C4-2B (cell line): Measurements from ENCODE around the gene SRSF4.

Experiments
- H3K27ac ChIP-seq: fragments of 450-650 bp; 2 replicates; pipeline ENCODE4 v1.5.1; 2017
- CTCF ChIP-seq: fragments of 450-650 bp; conservative IDR thresholded peaks from 2 replicates; pipeline ENCODE4 v1.5.1; 2017; ENCODE audit warnings: mild to moderate bottlenecking
- ZFX ChIP-seq: fragments of 450-650 bp; IDR thresholded peaks from 2 replicates; pipeline ENCODE4 v1.6.1; 2017

Gene SRSF4

DNA sequence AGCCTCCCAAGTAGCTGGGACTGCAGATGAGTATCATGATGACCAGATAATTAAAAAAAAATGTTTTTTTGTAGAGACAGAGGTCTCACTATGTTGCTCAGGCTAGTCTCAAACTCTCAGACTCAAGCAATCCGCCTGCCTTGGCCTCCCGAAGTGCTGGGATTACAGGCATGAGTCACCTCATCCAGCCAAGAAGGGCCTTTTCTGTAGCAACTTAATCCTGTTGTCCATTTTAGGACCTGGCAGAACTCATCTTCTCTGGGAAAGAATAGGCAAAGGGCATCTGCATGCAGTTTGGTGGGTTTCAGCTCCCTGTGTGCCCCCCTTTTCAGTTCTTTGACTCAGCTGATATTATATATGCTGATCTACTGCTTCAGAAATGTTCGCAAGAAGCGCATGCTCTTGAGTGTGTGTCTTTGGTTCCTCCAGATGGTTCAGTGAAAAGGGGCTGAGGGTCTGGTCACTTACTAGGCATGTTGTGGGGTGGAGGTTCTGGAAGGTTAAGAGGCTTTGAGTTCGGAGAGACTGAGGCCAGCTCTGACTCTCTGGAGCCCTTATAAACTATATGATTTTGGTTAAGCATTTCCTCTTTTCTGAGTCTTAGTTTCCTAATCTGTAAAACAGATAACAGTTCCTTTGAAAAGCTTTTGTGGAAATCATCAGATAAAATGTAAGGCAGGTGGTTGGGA is 19.4 kb upstream of the SRSF4 start:
- no peak overlapping the region for H3K27ac ChIP-seq
- TF ChIP-seq ZFX = no peak
- no peak for TF ChIP-seq CTCF

DNA sequence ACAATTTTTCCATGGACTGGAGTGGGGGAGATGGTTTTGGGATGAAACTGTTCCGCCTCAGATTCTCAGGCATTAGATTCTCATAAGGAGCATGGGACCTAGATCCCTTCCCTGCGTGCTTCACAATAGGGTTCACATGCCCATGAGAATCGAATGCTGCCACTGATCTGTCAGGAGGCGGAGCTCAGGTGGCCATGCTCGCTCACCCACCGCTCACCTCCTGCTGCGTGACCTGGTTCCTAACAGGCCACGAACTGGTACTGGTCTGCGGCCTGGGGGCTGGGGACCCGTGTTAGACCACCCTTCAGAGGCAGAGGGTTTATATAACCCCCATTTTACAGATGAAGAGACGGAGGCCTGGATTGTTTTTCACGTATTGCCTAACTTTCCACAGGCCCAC is 16.3 kb upstream of the SRSF4 start:
- TF ChIP-seq ZFX = no peak
- TF ChIP-seq CTCF = no peak
- H3K27ac ChIP-seq = no peak overlapping the region

DNA sequence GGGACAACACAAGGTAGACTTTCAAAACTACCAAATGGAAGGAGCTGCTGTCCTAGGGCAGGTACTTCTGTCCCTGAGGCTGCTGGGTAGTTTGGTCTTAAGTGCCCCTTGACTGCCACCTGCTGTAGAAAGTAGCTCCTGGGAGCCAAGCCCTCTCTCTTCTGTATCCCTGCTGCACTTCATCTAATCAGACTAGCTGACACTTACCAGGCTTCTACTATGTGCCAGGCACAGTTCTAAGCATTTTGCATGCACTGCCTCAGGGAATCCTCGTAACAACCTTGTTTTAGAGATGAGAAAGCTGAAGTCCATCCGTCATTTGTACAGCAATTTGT is 15.9 kb upstream of the SRSF4 start:
- no peak overlapping the region for H3K27ac ChIP-seq
- TF ChIP-seq ZFX (no peak), CTCF (no peak; the same call in 1 of the 2 replicates)

GRCh38 chr1:29196863-29197589 is 15.3 kb upstream of the SRSF4 start:
- H3K27ac ChIP-seq = no peak overlapping the region
- TF ChIP-seq CTCF (no peak), ZFX (no peak)

DNA sequence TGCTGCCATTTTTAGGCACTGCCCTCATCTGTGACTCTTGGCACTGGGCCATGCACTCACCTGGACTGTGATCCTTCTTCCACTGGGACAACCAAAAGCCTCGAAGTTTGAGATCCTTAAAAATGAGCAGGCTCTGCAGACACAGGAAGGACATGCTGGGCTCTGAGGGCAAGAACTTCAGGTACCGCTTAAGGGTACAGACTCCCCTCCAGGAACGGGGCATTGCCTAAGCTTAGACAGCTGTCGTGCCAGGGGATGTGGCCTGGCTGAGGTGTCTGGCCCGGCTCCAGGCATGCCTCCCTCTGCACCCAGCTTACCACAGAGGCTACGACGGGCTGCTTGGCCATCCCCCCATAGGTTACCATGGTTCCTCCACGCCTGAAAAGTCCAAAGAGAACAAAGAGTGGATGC is 14.2 kb upstream of the SRSF4 start:
- TF ChIP-seq CTCF (no peak), ZFX (no peak)
- H3K27ac ChIP-seq = no peak overlapping the region

DNA sequence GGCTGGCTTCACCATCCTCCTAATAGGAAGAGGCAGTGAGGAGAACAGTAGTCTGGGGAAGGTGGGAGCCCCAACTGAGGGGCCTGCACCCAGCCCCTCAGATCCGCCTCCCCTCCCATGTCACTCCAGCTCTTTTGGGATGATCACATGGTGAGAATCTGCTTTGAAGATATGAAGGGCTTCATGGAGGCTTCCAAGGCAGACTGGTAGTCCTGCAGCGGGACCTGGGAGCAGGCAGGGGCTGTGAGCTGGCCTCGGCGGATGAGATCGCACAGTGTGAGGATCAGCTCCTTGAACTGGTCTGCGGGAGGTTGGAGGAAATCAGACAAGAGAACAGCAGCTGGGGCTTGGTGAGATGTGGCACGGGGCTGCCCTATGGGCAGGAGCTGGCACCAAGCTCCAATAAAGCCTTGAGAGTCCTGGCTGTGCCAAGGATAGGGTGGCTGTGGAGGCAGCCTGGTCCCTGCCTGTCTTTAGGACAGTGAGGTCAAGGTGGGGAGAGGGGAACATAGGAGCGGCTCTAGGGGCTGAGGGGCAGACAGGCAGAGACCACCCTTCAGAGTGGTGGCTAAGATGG is 12.3 kb upstream of the SRSF4 start:
- no peak overlapping the region for H3K27ac ChIP-seq
- no peak for TF ChIP-seq CTCF
- TF ChIP-seq ZFX = no peak

GRCh38 chr1:29190718-29191117 is 9.0 kb upstream of the SRSF4 start:
- TF ChIP-seq ZFX (no peak), CTCF (no peak)
- H3K27ac ChIP-seq = no peak overlapping the region
